GM12875 (cell line): Measurements from ENCODE around the gene SLC27A4.
A peak's percentile ranks its signal among the peaks of the same experiment; 100 is the strongest.

ENCODE experiments used
- H3K4me3 ChIP-seq: one replicate; pipeline ENCODE4 v1.5.1; 2011; ENCODE audit warnings: low read depth, low read length, control low read depth
- CTCF ChIP-seq: IDR thresholded peaks from 2 replicates; pipeline ENCODE4 v1.5.1; 2011; ENCODE audit warnings: low read depth, mild to moderate bottlenecking, control low read depth, inconsistent platforms, low read length, moderate library complexity, borderline replicate concordance; ENCODE audit not compliant: insufficient read depth

The SLC27A4 gene

GRCh38 chr9:128372188-128372641, 31.9 kb downstream of the SLC27A4 start:
- H3K4me3 ChIP-seq, result peak overlapping the region; percentile 95
- TF ChIP-seq CTCF, result no peak

DNA sequence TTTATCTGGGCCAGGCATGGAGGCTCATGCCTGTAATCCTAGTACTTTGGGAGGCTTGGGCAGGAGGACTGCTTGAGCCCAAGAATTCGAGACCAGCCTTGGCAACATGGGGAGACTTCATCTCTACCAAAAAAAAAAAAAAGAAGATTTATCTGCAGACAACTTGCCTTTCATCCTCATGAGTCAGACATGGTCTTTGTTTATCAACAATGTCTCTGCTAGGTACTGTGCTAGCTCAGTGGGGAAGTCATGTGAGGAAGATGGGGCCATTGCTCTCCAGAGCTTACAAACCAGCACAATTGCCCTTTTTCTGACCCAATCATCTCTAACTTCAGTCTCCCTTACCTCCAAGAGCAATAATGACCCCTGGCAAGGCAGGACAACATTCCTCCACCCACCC, 32.5 kb downstream of the SLC27A4 start:
- no peak overlapping the region for H3K4me3 ChIP-seq
- no peak for TF ChIP-seq CTCF

- H3K4me3 ChIP-seq, result no peak overlapping the region
- no peak for TF ChIP-seq CTCF
These were observed 33.9 kb downstream of the SLC27A4 start for GRCh38 chr9:128374221-128374675.

DNA sequence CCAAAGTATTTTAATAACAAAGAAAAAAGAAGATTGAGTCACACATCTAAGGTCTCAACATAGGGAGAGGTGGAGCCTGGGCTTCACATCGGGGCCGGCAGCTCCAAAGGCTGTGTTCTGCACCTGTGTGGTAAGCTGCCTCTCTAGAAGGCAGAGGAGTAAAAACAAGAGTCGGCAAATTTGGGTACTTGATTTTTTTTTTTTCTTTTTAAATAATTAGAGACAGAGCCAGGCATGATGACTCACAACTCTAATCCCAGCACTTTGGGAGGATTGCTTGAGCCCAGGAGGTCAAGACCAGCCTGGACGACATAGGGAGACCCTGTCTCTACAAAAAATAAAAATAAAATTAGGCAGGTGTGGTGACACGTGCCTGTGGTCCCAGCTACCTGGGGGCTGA, 35.5 kb downstream of the SLC27A4 start:
- H3K4me3 ChIP-seq, result no peak overlapping the region
- TF ChIP-seq CTCF, result no peak

DNA sequence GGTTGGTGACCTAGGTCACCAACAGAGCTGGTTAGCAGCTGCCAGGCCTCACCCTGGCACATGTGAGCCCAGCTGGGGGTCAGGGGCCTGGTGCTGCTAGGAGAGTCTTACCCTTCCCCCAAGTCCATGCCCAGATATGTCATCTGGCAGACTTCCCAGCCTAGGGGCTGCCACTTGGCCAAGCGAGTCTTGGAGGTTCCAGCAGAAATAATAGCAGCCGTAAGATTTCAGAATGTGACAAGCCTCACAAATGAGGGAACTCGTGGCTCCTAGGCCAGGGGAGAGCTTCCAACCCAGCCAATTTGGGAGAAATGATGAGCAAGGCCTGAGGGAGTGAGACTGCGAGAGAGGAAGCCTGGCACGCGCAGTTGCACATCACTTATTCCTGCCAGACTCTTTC, 41.9 kb downstream of the SLC27A4 start:
- TF ChIP-seq CTCF, result no peak

DNA sequence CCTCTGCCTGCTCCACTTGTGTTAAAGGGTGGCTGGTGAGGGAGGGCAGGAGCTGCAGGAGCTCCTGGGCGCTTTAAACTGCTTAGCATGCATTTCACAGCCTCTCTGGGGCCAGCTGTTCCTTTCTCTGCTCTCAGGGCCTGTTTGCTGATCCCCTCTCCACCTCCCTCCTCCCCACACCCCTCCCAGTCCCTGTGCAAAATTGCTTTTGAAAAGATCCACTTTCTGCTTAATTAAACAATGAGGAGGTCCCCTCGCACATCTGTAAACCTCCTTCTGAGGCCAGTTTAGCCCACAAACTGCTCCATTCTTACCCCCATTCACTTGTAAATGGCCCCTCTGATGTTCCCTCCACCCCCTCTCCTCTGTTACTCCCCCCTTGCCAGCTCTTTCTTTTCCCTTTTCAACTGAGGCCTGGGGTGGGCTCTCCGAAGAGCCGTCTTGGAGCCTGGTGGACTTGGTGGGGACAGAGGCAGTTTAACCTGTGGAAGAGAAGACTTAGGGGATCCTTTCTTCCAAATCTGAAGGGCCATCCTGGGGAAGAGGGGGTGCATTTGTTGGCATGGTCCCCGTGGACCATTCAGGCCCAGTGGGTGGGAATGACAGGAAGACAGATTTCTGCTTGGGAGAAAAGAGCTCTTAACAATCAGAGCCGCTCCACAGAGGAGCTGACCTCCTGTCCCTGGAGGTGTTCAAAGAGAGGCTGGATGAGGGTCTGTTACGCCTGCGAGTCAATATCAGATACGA, 42.9 kb downstream of the SLC27A4 start:
- no peak overlapping the region for H3K4me3 ChIP-seq
- TF ChIP-seq CTCF, result no peak

More for the DNA sequence above, 41.9 kb downstream of the SLC27A4 start:
- H3K4me3 ChIP-seq, result no peak overlapping the region

- no peak overlapping the region for H3K4me3 ChIP-seq
- TF ChIP-seq CTCF, result no peak
These were observed 43.5 kb downstream of the SLC27A4 start for GRCh38 chr9:128383791-128384190.
